Measurements from ENCODE around the gene TMCC1.

The TMCC1 gene

GRCh38 chr3:129636082-129636481 is 257.4 kb downstream of the TMCC1 start:
- no peak overlapping the region for H3K27ac ChIP-seq
- no peak overlapping the region for H3K4me3 ChIP-seq

DNA sequence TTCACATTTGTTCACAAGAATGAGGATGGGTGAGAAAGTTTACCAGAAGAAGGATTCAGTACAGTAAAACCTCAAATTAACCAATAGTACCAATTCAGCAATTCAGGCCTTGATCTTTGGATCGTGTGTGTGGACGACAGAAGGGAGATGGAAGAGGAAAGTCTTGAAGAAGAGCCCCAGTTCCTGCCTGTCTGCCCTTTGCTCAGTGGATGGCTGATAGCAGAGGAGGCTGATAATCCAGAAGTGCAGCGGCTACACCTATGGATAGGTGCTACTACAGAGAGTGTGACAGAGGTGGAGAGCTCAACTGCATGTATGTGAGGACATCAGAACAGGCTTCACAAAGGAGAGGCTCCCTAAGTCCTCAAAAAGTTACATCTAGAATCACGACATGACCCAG is 257.9 kb downstream of the TMCC1 start:
- no peak overlapping the region for H3K27ac ChIP-seq
- no peak overlapping the region for H3K4me3 ChIP-seq

- H3K4me3 ChIP-seq, result no peak overlapping the region
- H3K27ac ChIP-seq, result no peak overlapping the region
Measured at GRCh38 chr3:129633751-129634481, 259.6 kb downstream of the TMCC1 start.

DNA sequence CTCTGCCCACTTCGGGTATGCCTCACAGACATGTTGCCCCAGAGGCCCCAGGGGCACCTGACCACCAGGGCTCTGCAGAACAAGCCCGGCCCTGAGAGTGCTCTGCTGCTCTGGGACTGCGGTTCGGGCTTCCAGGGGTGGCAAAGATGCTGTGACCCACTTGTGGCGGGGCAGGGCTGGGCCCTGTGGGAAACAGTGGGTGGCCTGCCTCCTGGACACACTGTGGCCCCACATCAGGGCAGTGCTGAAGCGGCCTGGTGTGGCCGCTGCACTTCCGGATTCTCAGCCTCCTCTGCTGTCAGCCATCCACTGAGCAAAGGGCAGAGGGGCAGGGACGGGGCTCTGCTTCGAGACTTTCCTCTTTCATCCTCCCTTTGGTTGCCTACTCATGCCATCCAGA is 260.5 kb downstream of the TMCC1 start:
- H3K27ac ChIP-seq, result no peak overlapping the region
- no peak overlapping the region for H3K4me3 ChIP-seq

DNA sequence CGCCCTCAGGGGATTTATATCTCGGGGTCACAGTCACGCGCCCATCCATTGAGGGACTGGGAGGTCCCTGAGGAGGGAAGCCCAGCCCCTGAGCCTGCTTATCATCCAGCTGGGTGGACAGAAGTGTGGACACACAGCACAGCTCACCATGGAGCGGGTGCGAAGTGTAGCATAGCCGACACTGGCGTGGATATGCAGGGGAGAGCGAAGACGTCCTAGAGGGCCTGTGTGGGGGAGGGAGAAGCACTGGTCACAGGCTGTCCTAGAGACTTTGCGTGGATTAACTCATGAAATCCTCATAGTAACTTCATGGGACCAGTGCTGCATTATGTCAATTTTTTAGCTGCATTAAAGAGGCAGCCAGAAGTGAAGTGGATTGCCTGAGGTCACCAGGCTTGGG is 261.0 kb downstream of the TMCC1 start:
- Histone ChIP-seq H3K27ac (no peak overlapping the region), H3K4me3 (no peak overlapping the region)

GRCh38 chr3:129632056-129632455 is 261.5 kb downstream of the TMCC1 start:
- Histone ChIP-seq H3K4me3 (no peak overlapping the region), H3K27ac (no peak overlapping the region)

GRCh38 chr3:129629011-129629410 is 264.5 kb downstream of the TMCC1 start:
- Histone ChIP-seq H3K27ac (no peak overlapping the region), H3K4me3 (no peak overlapping the region)

DNA sequence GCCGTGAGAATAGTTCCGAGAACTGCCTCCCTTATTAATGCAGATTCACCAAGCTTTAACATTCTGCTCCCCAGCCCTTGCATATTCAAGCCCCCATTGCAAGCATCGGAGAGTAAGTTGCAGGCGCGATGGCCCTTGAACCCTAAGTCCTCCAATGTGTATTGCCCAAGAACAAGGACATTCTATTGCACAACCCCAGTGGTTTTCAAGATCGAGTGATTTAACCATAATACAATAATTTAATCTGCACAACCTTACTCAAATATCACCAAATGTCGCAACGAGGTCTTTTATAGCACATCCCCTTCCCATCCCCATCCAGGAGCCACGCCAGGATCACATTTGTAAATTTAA is 265.4 kb downstream of the TMCC1 start:
- H3K27ac ChIP-seq, result peak overlapping the region in 13 of 21 experiments; percentile 84 to 97 (median 93)
- H3K4me3 ChIP-seq, result peak overlapping the region in 3 of 7 experiments; percentile 51 to 64 (median 53)

- peak overlapping the region; percentile 43 to 64 (median 49) for H3K4me3 ChIP-seq
- H3K27ac ChIP-seq, result peak overlapping the region; percentile 78 to 97 (median 93)
Measured at GRCh38 chr3:129627350-129628168, 266.0 kb downstream of the TMCC1 start.

DNA sequence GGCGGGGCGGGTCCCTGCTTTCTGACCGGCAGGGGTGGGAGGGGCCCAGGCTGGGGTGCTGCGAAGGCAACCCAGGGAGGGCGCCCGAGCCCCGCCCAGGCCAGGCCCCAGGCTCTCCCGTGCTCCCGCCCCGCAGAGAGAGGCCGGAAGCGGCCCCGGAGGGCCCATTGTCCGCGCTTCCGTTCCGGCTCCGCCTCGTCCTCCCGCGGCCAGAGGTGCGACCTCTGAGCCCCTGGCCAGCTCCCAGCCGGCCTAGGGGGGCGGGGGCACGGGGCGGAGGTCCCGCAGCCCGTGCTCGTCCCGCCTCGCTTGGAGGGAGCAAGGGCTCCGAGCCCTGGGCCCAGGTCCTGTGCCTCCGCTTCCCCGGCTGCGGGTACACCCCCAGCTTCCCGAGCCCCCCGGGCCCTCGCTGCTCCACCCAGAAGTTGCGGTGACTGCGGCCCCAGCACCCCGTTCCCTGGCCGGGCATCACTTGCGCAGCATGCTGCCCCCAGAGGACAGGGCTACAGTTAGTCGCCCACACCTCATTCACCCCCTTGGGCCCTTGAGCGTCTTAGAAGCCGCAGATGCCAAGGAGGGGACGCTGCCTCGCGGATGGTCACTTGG is 266.7 kb downstream of the TMCC1 start:
- peak overlapping the region; percentile 78 to 97 (median 93) for H3K27ac ChIP-seq
- H3K4me3 ChIP-seq, result peak overlapping the region; percentile 43 to 64 (median 49)

- peak overlapping the region in 20 of 21 experiments; percentile 42 to 97 (median 92) for H3K27ac ChIP-seq
- H3K4me3 ChIP-seq, result no peak overlapping the region
Measured at GRCh38 chr3:129625072-129625874, 268.2 kb downstream of the TMCC1 start.

GRCh38 chr3:129624347-129625071 is 269.0 kb downstream of the TMCC1 start:
- peak overlapping the region in 20 of 21 experiments; percentile 42 to 97 (median 92) for H3K27ac ChIP-seq

GRCh38 chr3:129623447-129624118 is 269.9 kb downstream of the TMCC1 start:
- Histone ChIP-seq H3K4me3 (no peak overlapping the region), H3K27ac (peak overlapping the region in 19 of 21 experiments; percentile 32 to 97 (median 89))

More at GRCh38 chr3:129624347-129625071, 269.0 kb downstream of the TMCC1 start:
- H3K4me3 ChIP-seq, result no peak overlapping the region

DNA sequence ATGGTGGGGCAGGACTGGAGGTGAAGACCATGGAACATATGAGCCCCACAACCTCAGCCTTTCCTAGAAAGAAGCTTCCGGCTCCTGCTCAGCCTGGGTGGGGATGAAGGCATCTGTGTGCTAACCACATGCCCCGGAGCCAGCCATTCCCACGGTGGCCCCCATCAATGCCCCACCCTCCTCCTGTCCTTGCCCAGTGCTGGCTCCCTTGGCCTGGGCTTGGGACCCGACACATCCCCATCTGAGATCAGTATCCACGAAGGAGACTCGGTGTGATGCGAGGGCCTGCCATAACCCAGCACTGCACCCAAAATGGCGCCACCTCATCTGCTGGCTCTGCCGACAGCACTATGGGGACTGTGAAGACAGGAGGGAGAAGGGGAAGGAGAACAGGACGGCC is 270.6 kb downstream of the TMCC1 start:
- Histone ChIP-seq H3K4me3 (no peak overlapping the region), H3K27ac (peak overlapping the region in 19 of 21 experiments; percentile 32 to 97 (median 79))

DNA sequence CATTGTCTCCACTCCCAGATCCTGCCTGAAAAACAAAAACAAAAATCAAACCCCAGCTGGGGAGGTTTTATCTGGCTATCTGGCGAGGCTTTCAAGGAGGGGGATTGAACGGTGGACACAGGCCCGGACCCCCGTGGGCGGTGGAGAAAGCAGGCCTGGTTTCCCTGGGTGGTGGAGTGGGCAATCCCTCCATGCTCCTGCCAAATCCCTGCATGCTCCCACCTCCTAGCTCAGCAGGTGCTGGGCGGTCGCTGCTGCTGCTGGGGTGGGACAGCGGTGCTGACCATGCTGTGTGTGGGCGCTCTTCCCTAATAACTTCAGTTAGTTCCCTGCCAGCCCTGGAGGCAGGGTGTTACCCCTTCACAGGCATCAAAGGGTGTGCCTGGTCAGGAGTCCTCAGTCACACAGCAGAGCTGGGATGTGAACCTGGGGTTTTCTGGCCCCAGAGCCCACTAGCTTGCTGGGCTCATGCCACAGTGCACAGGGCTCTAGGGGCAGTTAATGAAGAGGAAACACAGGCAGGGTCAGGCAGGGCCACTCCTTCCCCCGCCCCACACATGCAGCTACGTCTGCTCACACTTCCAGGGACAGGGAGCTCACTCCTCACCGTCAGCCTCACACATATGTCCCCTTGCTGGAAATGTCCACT is 271.2 kb downstream of the TMCC1 start:
- H3K4me3 ChIP-seq, result no peak overlapping the region
- H3K27ac ChIP-seq, result peak overlapping the region in 18 of 21 experiments; percentile 32 to 97 (median 84)

DNA sequence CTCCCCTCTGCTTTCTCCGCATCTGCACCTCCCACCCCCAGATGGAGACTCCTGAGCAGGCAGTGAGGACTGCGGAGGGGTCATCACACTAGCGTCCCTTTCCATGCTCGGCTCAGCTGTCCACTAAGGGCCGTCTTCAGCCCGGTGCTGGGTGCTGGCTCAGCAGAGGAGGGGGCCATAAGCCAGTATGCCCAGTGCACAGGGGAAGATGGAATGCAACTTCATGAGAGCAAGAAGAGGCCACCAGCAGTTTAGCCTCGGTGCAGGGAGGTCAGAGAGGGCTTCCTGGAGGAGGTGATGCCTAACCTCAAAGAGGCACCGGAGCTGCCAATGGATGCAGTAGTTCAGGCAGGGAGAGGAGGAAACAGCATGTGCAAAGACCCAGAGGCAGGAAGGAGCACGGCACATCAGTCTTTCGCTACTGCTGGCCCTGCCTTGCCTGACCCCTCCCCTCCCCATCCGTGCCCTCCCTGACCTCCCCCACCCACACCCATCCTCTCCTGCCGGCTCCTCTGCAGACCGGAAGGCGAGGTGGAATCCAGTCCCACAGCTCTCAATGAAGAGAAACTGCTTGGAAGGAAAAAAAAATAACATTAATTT is 271.8 kb downstream of the TMCC1 start:
- H3K27ac ChIP-seq, result peak overlapping the region in 8 of 21 experiments; percentile 60 to 97 (median 84)

DNA sequence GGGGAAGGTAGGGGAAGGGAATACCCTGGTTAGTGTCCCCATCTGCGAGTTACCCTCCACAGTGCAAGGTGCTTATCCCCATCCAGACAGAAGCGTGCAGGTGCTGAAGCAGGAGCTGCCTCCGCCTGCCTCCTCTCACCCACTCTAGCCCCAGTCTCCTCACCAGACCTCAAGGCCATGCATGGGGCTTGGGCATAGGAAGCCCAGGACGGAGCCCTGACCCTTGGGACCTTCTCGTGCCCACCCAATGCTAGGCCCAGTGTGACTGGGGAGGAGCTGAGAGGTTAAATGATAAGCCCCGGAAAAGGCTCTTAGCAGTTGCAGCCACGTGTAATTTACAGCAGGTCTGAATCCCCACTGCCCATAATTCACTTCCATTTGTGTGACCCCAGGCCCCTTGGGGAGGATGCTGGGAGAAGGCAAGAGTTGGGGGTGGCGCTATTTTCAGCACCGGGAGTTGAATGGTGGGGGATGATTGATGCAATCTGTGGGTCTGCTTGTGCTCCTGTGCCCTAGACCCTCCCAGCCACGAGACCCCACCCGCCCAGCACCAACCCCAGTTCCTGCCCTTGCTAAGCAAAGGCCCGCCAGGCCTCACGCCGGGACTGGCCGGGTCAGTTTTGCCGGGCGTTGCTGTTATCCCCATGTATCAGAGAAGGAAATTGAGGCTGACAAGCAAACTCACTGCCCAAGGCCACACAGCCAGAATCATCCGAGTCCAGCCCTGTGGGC is 272.5 kb downstream of the TMCC1 start:
- H3K27ac ChIP-seq, result peak overlapping the region in 3 of 21 experiments; percentile 5 to 76 (median 19)
- H3K4me3 ChIP-seq, result no peak overlapping the region

More for the DNA sequence above, 271.8 kb downstream of the TMCC1 start:
- H3K4me3 ChIP-seq, result no peak overlapping the region
